ENCODE data around the gene MC1R.
"Not testable (repeated sequence)": the region's sequence is repeated elsewhere in the genome, so short reads cannot be mapped to it uniquely, and the experiment has no call there.

Gene MC1R

DNA sequence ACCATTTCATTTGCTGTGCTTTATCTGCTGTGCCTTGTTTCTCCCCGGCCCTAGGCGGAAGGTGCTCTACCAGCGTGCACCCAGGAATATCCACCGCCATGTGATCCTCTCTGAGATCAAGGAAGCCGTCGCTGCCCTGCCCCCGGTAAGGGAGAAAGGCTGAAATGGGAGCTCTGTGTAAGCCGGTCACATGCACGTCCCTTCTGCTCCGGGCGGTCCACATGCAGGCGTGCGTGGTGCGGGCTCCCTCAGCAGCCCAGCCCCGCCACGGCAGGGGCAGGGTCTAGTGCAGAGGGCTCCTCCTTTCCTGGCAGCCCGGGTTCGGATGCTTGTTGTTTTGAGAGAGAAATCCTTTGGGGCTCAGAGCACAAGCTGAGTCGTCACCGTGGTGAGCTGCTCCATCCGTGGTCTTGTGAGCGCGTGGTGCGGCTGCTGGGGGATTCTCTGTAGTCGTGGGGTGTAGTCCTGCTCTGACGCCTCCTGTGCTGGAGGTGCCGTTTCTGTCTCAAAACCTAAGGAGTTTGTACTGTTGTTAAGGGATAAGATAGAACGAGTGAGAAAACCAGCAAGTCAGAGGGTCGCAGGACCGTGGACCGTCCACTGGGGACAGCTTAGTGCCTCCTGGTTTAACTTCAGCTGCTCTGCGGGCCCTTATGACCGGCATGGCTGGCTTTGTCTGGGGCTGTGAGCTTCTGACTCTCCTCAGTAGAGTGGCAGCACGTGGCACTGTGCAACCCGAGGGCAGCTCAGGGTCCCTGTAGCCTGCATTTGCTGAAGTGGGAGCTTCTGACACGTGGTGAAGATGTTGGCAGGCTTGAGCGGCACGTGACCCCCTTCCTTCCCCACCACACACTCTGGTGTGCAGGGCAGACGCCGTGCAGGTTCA, 12.3 kb upstream of the MC1R start:
- Mint-ChIP-seq H3K4me1 (peaks cover 24% of the 10 kb centered on the region), H3K36me3 (peaks cover 60% of the 10 kb centered on the region), H3K27me3 (no peaks in the 10 kb centered on the region), H3K4me3 (no peak overlapping the region), H3K27ac (no peak overlapping the region), H3K9me3 (no peaks in the 10 kb centered on the region)
- ATAC-seq: no peak

DNA sequence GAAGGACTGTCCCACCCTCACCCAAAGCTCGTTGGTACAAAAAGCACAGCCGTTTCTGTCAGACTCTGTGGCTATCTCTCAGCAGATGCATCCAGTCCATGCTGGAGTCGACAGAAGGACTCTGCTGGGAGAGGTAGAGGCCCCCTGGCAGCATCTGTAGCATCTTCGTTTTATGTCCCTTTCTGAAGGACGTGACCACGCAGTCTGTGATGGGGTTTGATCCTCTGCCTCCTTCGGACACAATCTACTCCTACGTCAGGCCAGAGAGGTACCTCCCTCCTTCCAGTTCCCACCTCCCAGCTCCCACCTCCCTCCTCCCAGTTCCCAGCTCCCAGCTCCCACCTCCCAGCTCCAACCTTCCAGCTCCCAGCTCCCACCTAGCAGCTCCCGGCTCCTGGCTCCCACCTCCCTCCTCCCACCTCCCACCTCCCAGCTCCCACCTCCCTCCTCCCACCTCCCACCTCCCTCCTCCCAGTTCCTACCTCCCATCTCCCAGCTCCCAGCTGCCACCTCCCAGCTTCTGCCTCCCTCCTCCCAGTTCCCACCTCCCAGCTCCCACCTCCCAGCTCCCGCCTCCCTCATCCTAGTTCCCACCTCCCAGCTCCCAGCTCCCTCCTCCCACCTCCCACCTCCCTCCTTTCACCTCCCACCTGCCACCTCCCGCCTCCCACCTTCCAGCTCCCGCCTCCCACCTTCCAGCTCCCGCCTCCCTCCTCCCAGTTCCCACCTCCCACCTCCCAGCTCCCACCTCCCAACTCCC, 11.4 kb upstream of the MC1R start:
- Mint-ChIP-seq H3K4me3 (no peak overlapping the region), H3K36me3 (peaks cover 68% of the 10 kb centered on the region), H3K9me3 (no peaks in the 10 kb centered on the region), H3K27me3 (no peaks in the 10 kb centered on the region), H3K4me1 (peaks cover 25% of the 10 kb centered on the region), H3K27ac (no peak overlapping the region)
- ATAC-seq: no peak

- peaks cover 25% of the 10 kb centered on the region for H3K4me1 Mint-ChIP-seq
- H3K27ac Mint-ChIP-seq: peak overlapping the region; percentile 63
- no peaks in the 10 kb centered on the region for H3K27me3 Mint-ChIP-seq
- no peak overlapping the region for H3K4me3 Mint-ChIP-seq
- peaks cover 73% of the 10 kb centered on the region for H3K36me3 Mint-ChIP-seq
- H3K9me3 Mint-ChIP-seq: no peaks in the 10 kb centered on the region
- ATAC-seq: no peak
Observed at GRCh38 chr16:89908236-89908635, 10.4 kb upstream of the MC1R start.

- Mint-ChIP-seq H3K4me3 (no peak overlapping the region), H3K27me3 (no peaks in the 10 kb centered on the region), H3K4me1 (peaks cover 25% of the 10 kb centered on the region), H3K27ac (no peak overlapping the region), H3K36me3 (peaks cover 70% of the 10 kb centered on the region), H3K9me3 (no peaks in the 10 kb centered on the region)
- peak; percentile 80 for ATAC-seq
Observed at GRCh38 chr16:89909777-89910716, 8.6 kb upstream of the MC1R start.

GRCh38 chr16:89910717-89911354, 7.8 kb upstream of the MC1R start:
- H3K27ac Mint-ChIP-seq: no peak overlapping the region
- ATAC-seq: no peak
- H3K4me3 Mint-ChIP-seq: no peak overlapping the region
- H3K27me3 Mint-ChIP-seq: no peaks in the 10 kb centered on the region
- peaks cover 63% of the 10 kb centered on the region for H3K36me3 Mint-ChIP-seq
- no peaks in the 10 kb centered on the region for H3K9me3 Mint-ChIP-seq
- H3K4me1 Mint-ChIP-seq: peaks cover 25% of the 10 kb centered on the region

DNA sequence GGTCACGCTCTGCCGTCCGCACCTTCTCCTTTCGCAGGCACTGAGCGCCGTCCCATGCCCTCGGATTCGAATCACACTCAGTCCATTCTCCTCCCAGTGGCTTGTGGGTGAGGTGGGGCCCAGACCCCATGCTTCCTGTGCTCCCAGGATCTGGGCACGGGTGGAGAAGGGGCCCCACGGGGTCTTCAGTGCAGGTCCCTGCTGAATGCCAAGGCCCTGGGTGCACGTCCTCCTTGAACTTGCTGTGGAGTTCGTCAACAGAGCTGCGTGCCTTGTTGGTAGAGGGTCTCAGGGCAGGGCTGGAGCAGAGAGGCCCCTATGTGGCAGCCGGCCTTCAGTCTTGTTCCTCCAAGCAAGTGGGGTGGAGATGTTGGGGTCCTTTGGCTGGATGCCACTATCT, 7.3 kb upstream of the MC1R start:
- no peak overlapping the region for H3K4me3 Mint-ChIP-seq
- peaks cover 25% of the 10 kb centered on the region for H3K4me1 Mint-ChIP-seq
- ATAC-seq: no peak
- H3K9me3 Mint-ChIP-seq: no peaks in the 10 kb centered on the region
- H3K36me3 Mint-ChIP-seq: peaks cover 57% of the 10 kb centered on the region
- no peak overlapping the region for H3K27ac Mint-ChIP-seq
- no peaks in the 10 kb centered on the region for H3K27me3 Mint-ChIP-seq

GRCh38 chr16:89912143-89912542, 6.5 kb upstream of the MC1R start:
- peaks cover 49% of the 10 kb centered on the region for H3K36me3 Mint-ChIP-seq

DNA sequence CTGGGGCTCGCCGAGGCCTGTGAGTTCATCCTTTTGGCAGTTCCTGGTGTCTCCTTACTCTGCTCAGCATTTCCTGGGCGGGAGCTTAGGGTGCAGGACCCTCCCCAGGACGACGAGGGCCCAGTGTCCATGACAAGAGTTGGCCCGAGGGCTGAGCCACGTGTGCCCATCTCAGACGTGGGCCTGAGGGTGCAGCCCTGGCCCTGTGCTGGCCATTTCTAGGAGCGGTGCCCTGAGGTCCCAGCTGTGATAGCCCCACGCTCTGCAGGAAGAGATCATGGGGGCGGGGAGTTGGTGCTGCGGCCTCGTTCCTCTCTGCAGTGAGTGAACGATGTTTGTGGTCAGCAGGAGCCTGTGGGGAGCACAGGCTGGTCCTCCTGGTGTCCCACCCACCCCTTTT, 6.0 kb upstream of the MC1R start:
- H3K9me3 Mint-ChIP-seq: no peaks in the 10 kb centered on the region
- no peak overlapping the region for H3K27ac Mint-ChIP-seq
- peaks cover 27% of the 10 kb centered on the region for H3K4me1 Mint-ChIP-seq
- H3K27me3 Mint-ChIP-seq: no peaks in the 10 kb centered on the region
- ATAC-seq: no peak
- no peak overlapping the region for H3K4me3 Mint-ChIP-seq
- H3K36me3 Mint-ChIP-seq: peaks cover 49% of the 10 kb centered on the region

More at GRCh38 chr16:89912143-89912542, 6.5 kb upstream of the MC1R start:
- Mint-ChIP-seq H3K27me3 (no peaks in the 10 kb centered on the region), H3K4me3 (no peak overlapping the region), H3K9me3 (no peaks in the 10 kb centered on the region), H3K27ac (no peak overlapping the region), H3K4me1 (peaks cover 25% of the 10 kb centered on the region)
- no peak for ATAC-seq

GRCh38 chr16:89913408-89914387, 5.0 kb upstream of the MC1R start:
- no peak for ATAC-seq
- no peak overlapping the region for H3K27ac Mint-ChIP-seq

DNA sequence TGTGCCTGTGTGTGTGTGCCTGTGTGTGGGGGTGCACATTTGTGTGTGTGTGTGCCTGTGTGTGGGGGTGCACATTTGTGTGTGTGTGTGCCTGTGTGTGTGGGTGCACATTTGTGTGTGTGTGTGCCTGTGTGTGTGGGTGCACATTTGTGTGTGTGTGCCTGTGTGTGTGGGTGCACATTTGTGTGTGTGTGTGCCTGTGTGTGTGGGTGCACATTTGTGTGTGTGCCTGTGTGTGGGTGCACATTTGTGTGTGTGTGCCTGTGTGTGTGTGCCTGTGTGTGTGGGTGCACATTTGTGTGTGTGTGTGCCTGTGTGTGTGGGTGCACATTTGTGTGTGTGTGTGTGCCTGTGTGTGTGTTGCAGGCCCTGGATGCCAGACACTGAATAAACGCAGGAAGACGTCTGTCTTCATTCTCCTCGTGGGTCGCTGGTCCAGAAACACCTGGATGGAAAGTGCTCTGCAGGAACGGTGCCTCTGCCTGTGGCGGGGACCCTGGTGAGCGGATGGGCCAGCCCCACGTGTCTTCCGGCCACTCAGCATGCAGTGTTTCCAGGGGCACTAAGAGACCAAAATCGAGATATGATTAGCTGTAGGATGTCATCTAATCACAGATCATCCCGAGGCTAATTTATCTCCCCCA, 3.9 kb upstream of the MC1R start:
- H3K9me3 Mint-ChIP-seq, ATAC-seq, H3K27ac Mint-ChIP-seq, H3K4me3 Mint-ChIP-seq: not testable (repeated sequence)
- H3K36me3 Mint-ChIP-seq: peaks cover 30% of the 10 kb centered on the region
- H3K4me1 Mint-ChIP-seq: peaks cover 29% of the 10 kb centered on the region
- peaks cover 16% of the 10 kb centered on the region for H3K27me3 Mint-ChIP-seq

More at GRCh38 chr16:89913408-89914387, 5.0 kb upstream of the MC1R start:
- peaks cover 40% of the 10 kb centered on the region for H3K36me3 Mint-ChIP-seq
- no peak overlapping the region for H3K4me3 Mint-ChIP-seq
- no peaks in the 10 kb centered on the region for H3K9me3 Mint-ChIP-seq
- peaks cover 33% of the 10 kb centered on the region for H3K4me1 Mint-ChIP-seq
- peaks cover 5% of the 10 kb centered on the region for H3K27me3 Mint-ChIP-seq

- Mint-ChIP-seq H3K27ac (no peak overlapping the region), H3K9me3 (no peaks in the 10 kb centered on the region), H3K4me1 (peaks cover 25% of the 10 kb centered on the region), H3K4me3 (no peak overlapping the region), H3K36me3 (peaks cover 22% of the 10 kb centered on the region), H3K27me3 (peaks cover 24% of the 10 kb centered on the region)
- no peak for ATAC-seq
Observed at GRCh38 chr16:89915303-89916232, 3.1 kb upstream of the MC1R start.

- Mint-ChIP-seq H3K27me3 (peaks cover 47% of the 10 kb centered on the region), H3K4me1 (peaks cover 36% of the 10 kb centered on the region), H3K4me3 (peak overlapping the region; percentile 61), H3K27ac (no peak overlapping the region), H3K36me3 (peaks cover 6% of the 10 kb centered on the region), H3K9me3 (no peaks in the 10 kb centered on the region)
- peak; percentile 89 for ATAC-seq
Observed at GRCh38 chr16:89917773-89918452, 749 bp upstream of the MC1R start.

All from stimulated activated memory B cell treated with anti-CD40 and anti-IgM and Interleukin-4, amounts not matched to agents 10 μg/mL and 1 μg/mL and 100 μg/mL, for 72 hours (primary cell).